Sigmoid colon (tissue), 4 donors: ENCODE data around the gene KCNJ6.

Experiments
- EP300 ChIP-seq, 4 donors: sonication (generic); formaldehyde crosslinking; IDR thresholded peaks; one replicate each; pipeline ENCODE4 v1.6.1; 2017; ENCODE audit warnings: antibody characterized with exemption in 4 of 4
- POLR2AphosphoS5 ChIP-seq, 4 donors: sonication (generic); formaldehyde crosslinking; IDR thresholded peaks; one replicate each; pipeline ENCODE4 v1.6.1; 2017; ENCODE audit warnings: antibody characterized with exemption in 4 of 4
- TF ChIP-seq, protein P1 (sequence below), 4 experiments: fragments of 450-650 bp in 3 of 4; fragments of 200-600 bp in 1 of 4; IDR thresholded peaks; one replicate each; pipeline ENCODE4 v1.5.1; 2016 to 2019; ENCODE audit warnings: antibody characterized with exemption in 4 of 4, mild to moderate bottlenecking in 3 of 4, moderate library complexity in 2 of 4

DNA sequence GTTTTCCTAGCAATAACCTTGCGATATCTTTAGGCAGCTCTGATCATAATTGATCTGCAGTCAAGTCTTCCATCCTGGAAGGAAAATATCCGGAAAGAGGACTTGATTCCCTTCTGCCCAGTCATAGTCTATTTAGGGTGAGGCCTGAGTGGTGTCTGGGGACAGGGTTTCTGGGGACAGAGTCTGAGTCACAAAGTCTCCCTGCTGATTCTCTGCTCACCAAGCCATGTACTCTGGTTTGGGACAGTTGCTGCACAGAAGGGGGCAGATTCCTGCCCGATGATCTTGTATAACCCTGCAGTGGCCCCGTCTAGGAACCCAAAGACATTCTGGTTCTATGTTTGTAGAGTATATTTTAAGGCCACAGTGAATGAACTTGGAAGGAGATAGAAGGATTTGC lies 178.8 kb downstream of the KCNJ6 start:
- TF ChIP-seq EP300 (IDR thresholded peaks at IDR 0.05), result no peak
- TF ChIP-seq POLR2AphosphoS5 (IDR thresholded peaks at IDR 0.05), result no peak
- TF ChIP-seq, protein P1, sequence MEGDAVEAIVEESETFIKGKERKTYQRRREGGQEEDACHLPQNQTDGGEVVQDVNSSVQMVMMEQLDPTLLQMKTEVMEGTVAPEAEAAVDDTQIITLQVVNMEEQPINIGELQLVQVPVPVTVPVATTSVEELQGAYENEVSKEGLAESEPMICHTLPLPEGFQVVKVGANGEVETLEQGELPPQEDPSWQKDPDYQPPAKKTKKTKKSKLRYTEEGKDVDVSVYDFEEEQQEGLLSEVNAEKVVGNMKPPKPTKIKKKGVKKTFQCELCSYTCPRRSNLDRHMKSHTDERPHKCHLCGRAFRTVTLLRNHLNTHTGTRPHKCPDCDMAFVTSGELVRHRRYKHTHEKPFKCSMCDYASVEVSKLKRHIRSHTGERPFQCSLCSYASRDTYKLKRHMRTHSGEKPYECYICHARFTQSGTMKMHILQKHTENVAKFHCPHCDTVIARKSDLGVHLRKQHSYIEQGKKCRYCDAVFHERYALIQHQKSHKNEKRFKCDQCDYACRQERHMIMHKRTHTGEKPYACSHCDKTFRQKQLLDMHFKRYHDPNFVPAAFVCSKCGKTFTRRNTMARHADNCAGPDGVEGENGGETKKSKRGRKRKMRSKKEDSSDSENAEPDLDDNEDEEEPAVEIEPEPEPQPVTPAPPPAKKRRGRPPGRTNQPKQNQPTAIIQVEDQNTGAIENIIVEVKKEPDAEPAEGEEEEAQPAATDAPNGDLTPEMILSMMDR (IDR thresholded peaks at IDR 0.05), result no peak
